HCT116 (cell line): Measurements from ENCODE around the gene RFTN1. TPM values are rescaled to one million over a fixed set of nuclear protein-coding genes. Genes with fewer than 3 reads are reported as not detected.

ENCODE experiments used
- ATAC-seq: fragments of 200-7000 bp; cut with Tn5 transposase; 2 replicates; pipeline ENCODE4 v1.9.1; 2020; ENCODE audit warnings: mild to moderate bottlenecking, moderate library complexity
- BruUV-seq: library from RNA; stranded (reverse); fragments of 400-500 nt; replicated peaks from 2 replicates; lab custom pipeline; 2021; lab: Mats Ljungman, UMichigan
- CTCF ChIA-PET: fragments of 300-600 bp; sonication (Branson Sonifier 250); formaldehyde crosslinking; loops from one replicate; lab custom pipeline; 2021; ENCODE audit warnings: antibody characterized with exemption; lab: Charles Lee
- POLR2A ChIA-PET: fragments of 300-600, 350-600 bp; sonication (Branson Sonifier 250); formaldehyde crosslinking; loops from one replicate; lab custom pipeline; 2021; ENCODE audit warnings: antibody characterized with exemption; lab: Charles Lee
- RAD21 ChIA-PET, 2 experiments: fragments of 300-600 bp; sonication (Branson Sonifier 250); formaldehyde crosslinking; loops; one replicate each; lab custom pipeline; 2023; ENCODE audit warnings: low total read pairs in 2 of 2; ENCODE audit not compliant: uncharacterized antibody in 2 of 2, unreplicated experiment in 2 of 2, low non-redundant PET in 1 of 2; lab: Charles Lee
- DNase-seq: peaks from one replicate; pipeline ENCODE4 v3.0.0-alpha.2; 2010; ENCODE audit warnings: low read depth, low spot score
- H2AFZ ChIP-seq: fragments of 200-600 bp; shearing (Covaris generic), sonication (generic); 2 replicates; pipeline ENCODE4 v1.6.1; 2017; ENCODE audit warnings: low read depth, mixed run types, mixed read lengths, antibody characterized with exemption, low read length; ENCODE audit not compliant: poor library complexity, severe bottlenecking
- H3K27ac ChIP-seq: 2 replicates; pipeline ENCODE4 v1.5.1; 2012; ENCODE audit warnings: low read depth, low read length
- H3K27me3 ChIP-seq: fragments of 200-600 bp; sonication (generic); 2 replicates; pipeline ENCODE4 v1.6.1; 2016; ENCODE audit warnings: mixed run types, low read length, mixed read lengths; ENCODE audit not compliant: insufficient read depth
- H3K36me3 ChIP-seq, 2 experiments: fragments of 200-500 bp in 1 of 2; fragments of 200-600 bp in 1 of 2; sonication (Bioruptor generic) in 1 of 2; sonication (generic) in 1 of 2; 2 replicates each; pipeline versions ENCODE4 v1.5.1 to v1.6.1; 2014 to 2016; ENCODE audit warnings: low read length in 2 of 2, inconsistent platforms in 1 of 2, mixed read lengths in 1 of 2, mixed run types in 1 of 2; ENCODE audit not compliant: insufficient read depth in 2 of 2, control insufficient read depth in 1 of 2
- H3K4me1 ChIP-seq, 2 experiments: fragments of 200-600 bp in 1 of 2; sonication (generic) in 1 of 2; 2 replicates each; pipeline versions ENCODE4 v1.5.1 to v1.6.1; 2012 to 2017; ENCODE audit warnings: low read length in 2 of 2, inconsistent platforms in 1 of 2, mild to moderate bottlenecking in 1 of 2, mixed read lengths in 1 of 2, mixed run types in 1 of 2, moderate library complexity in 1 of 2; ENCODE audit not compliant: insufficient read depth in 2 of 2, control insufficient read depth in 1 of 2
- H3K4me2 ChIP-seq: fragments of 200-600 bp; sonication (generic); 2 replicates; pipeline ENCODE4 v1.6.1; 2017; ENCODE audit warnings: mixed run types, low read length, mixed read lengths
- H3K4me3 ChIP-seq, 2 experiments: fragments of 200-600 bp in 1 of 2; sonication (generic) in 1 of 2; replicated peaks in 1 of 2; 2 replicates each; pipeline ENCODE4 v1.5.1; 2011 to 2016; ENCODE audit warnings: low read length in 2 of 2, control low read depth in 1 of 2, low read depth in 1 of 2, mild to moderate bottlenecking in 1 of 2, mixed read lengths in 1 of 2, mixed run types in 1 of 2
- H3K79me2 ChIP-seq: fragments of 200-600 bp; sonication (generic); 2 replicates; pipeline ENCODE4 v1.6.1; 2017; ENCODE audit warnings: mild to moderate bottlenecking, mixed run types, low read length, moderate library complexity, mixed read lengths; ENCODE audit not compliant: insufficient read depth
- H3K9ac ChIP-seq: fragments of 200-600 bp; sonication (generic); 2 replicates; pipeline ENCODE4 v1.6.1; 2016; ENCODE audit warnings: low read length, mixed read lengths
- H3K9me2 ChIP-seq: fragments of 200-600 bp; sonication (generic), shearing (Covaris generic); 2 replicates; pipeline ENCODE4 v1.6.1; 2017; ENCODE audit warnings: mixed run types, mild to moderate bottlenecking, moderate library complexity; ENCODE audit not compliant: insufficient read depth
- H3K9me3 ChIP-seq, 2 experiments: fragments of 200-500 bp in 1 of 2; fragments of 200-600 bp in 1 of 2; sonication (Bioruptor generic) in 1 of 2; sonication (generic) in 1 of 2; 2 replicates each; pipeline ENCODE4 v1.6.1; 2014 to 2017; ENCODE audit warnings: low read length in 2 of 2, mixed read lengths in 2 of 2, inconsistent platforms in 1 of 2, low read depth in 1 of 2, mild to moderate bottlenecking in 1 of 2, mixed run types in 1 of 2, moderate library complexity in 1 of 2; ENCODE audit not compliant: control insufficient read depth in 1 of 2, insufficient read depth in 1 of 2
- H4K20me1 ChIP-seq: fragments of 200-600 bp; sonication (generic), shearing (Covaris generic); 2 replicates; pipeline ENCODE4 v1.6.1; 2017; ENCODE audit warnings: mixed run types, mild to moderate bottlenecking, moderate library complexity; ENCODE audit not compliant: insufficient read depth
- CBX3 ChIP-seq: IDR thresholded peaks from 2 replicates; pipeline ENCODE4 v1.6.1; 2012; ENCODE audit warnings: low read depth
- CEBPB ChIP-seq: IDR thresholded peaks from 2 replicates; pipeline ENCODE4 v1.6.1; 2012; ENCODE audit warnings: low read depth
- EGR1 ChIP-seq: IDR thresholded peaks from 2 replicates; pipeline ENCODE4 v1.6.1; 2012; ENCODE audit warnings: low read depth
- EZH2 ChIP-seq: fragments of 200-600 bp; sonication (generic); IDR thresholded peaks from 2 replicates; pipeline ENCODE4 v1.6.1; 2017; ENCODE audit warnings: antibody characterized with exemption, mixed run types
- EZH2phosphoT487 ChIP-seq: fragments of 200-600 bp; IDR thresholded peaks from 2 replicates; pipeline ENCODE4 v1.6.1; 2018; ENCODE audit warnings: antibody characterized with exemption, borderline replicate concordance
- FOSL1 ChIP-seq: IDR thresholded peaks from 2 replicates; pipeline ENCODE4 v1.6.1; 2012; ENCODE audit warnings: low read depth
- JUND ChIP-seq: IDR thresholded peaks from 2 replicates; pipeline ENCODE4 v1.6.1; 2012
- POLR2AphosphoS5 ChIP-seq: IDR thresholded peaks from 2 replicates; pipeline ENCODE4 v1.6.1; 2011; ENCODE audit warnings: mild to moderate bottlenecking, low read depth, low read length, moderate library complexity
- SIN3A ChIP-seq: IDR thresholded peaks from 2 replicates; pipeline ENCODE4 v1.6.1; 2012; ENCODE audit warnings: low read depth
- SP1 ChIP-seq: IDR thresholded peaks from 2 replicates; pipeline ENCODE4 v1.6.1; 2012; ENCODE audit warnings: low read depth
- SRF ChIP-seq: IDR thresholded peaks from 2 replicates; pipeline ENCODE4 v1.6.1; 2012; ENCODE audit warnings: low read depth
- TCF7L2 ChIP-seq: IDR thresholded peaks from 2 replicates; pipeline ENCODE4 v1.7.0; 2011; ENCODE audit warnings: borderline replicate concordance, inconsistent platforms; ENCODE audit not compliant: insufficient read depth, insufficient read length; ENCODE audit errors: extremely low read depth
- YY1 ChIP-seq: IDR thresholded peaks from 2 replicates; pipeline ENCODE4 v1.6.1; 2011; ENCODE audit warnings: low read length, low read depth, moderate library complexity, mild to moderate bottlenecking; ENCODE audit not compliant: insufficient replicate concordance; ENCODE audit errors: extremely low read depth
- ZFX ChIP-seq: fragments of 450-650 bp; IDR thresholded peaks from 2 replicates; pipeline ENCODE4 v1.6.1; 2017
- ZNF274 ChIP-seq: fragments of 200-500 bp; sonication (Bioruptor generic); IDR thresholded peaks from 2 replicates; pipeline ENCODE4 v1.6.1; 2014; ENCODE audit warnings: mild to moderate bottlenecking, low read depth, low read length, inconsistent platforms
- intact Hi-C: fragments of 100-400 bp; cut with micrococcal nuclease; formaldehyde crosslinking; loops from 2 replicates; pipeline ENCODE4 v1.10.0; 2022
- total RNA-seq: library from RNA; stranded (reverse); gene quantifications from one replicate; pipeline ENCODE4 v1.2.1, GENCODE V29; 2021; ENCODE audit not compliant: unreplicated experiment
- TF ChIP-seq, protein P1 (sequence below): IDR thresholded peaks from 2 replicates; pipeline ENCODE4 v1.6.1; 2012
- TF ChIP-seq, protein P2 (sequence below): IDR thresholded peaks from 2 replicates; pipeline ENCODE4 v1.6.1; 2012; ENCODE audit warnings: low read depth
- TF ChIP-seq, protein P3 (sequence below): IDR thresholded peaks from 2 replicates; pipeline ENCODE4 v1.6.1; 2012

The RFTN1 gene
- total RNA-seq, 1 experiment from 2014 or later = 3.9 TPM

DNA sequence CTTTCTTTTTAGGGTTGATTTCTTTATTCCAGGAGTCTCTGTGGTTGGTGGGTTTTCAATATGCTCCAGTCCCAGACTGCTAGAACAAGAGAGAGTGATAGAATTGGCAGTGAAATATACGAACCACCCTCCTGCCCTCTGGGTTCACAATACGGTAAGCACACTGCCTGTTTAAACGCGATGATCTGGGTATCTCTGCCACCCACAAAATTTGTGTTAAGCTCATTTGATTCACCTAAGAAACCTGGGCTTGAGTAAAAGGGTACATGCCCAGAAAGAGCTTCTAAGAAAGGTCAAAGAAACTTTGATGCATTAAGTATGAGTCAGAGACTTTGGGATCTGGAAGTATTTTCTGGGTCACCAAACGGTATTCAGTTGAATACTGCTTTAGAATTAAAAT is 218.7 kb downstream of the RFTN1 start:
- BruUV-seq = no TSS peak
- ChIA-PET CTCF (interaction anchor here (1.1 kb wide), 1 partner anchor 9 kb away, joined by 3 read pairs; no protein-coding TSS in a partner anchor), RAD21 (no interaction called here), POLR2A (no interaction called here)
- Histone ChIP-seq H3K27ac (no peak overlapping the region), H3K9me2 (no peaks in the 10 kb centered on the region), H3K4me1 (no peaks in the 10 kb centered on the region), H4K20me1 (no peaks in the 10 kb centered on the region), H3K9me3 (no peaks in the 10 kb centered on the region; a peak in 1 of 4 replicates), H3K4me3 (no peak overlapping the region), H3K36me3 (peaks cover 0 to 3% of the 10 kb centered on the region in 2 experiments; a peak in 2 of 4 replicates), H3K9ac (no peak overlapping the region), H3K79me2 (peaks cover 4% of the 10 kb centered on the region; the same call in 1 of the 2 replicates), H3K27me3 (no peaks in the 10 kb centered on the region), H2AFZ (no peak overlapping the region), H3K4me2 (no peak overlapping the region)
- no peak for ATAC-seq
- intact Hi-C loops = no loop called here
- no peak for DNase-seq
- TF ChIP-seq EGR1 (no peak), CBX3 (no peak), ZNF274 (no peak), EZH2phosphoT487 (no peak), SRF (no peak), POLR2AphosphoS5 (no peak), JUND (no peak), SIN3A (no peak), FOSL1 (no peak), TCF7L2 (no peak), CEBPB (no peak), SP1 (no peak), EZH2 (no peak), ZFX (no peak), YY1 (no peak)
- TF ChIP-seq, protein P1, sequence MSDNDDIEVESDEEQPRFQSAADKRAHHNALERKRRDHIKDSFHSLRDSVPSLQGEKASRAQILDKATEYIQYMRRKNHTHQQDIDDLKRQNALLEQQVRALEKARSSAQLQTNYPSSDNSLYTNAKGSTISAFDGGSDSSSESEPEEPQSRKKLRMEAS = no peak
- TF ChIP-seq, protein P2, sequence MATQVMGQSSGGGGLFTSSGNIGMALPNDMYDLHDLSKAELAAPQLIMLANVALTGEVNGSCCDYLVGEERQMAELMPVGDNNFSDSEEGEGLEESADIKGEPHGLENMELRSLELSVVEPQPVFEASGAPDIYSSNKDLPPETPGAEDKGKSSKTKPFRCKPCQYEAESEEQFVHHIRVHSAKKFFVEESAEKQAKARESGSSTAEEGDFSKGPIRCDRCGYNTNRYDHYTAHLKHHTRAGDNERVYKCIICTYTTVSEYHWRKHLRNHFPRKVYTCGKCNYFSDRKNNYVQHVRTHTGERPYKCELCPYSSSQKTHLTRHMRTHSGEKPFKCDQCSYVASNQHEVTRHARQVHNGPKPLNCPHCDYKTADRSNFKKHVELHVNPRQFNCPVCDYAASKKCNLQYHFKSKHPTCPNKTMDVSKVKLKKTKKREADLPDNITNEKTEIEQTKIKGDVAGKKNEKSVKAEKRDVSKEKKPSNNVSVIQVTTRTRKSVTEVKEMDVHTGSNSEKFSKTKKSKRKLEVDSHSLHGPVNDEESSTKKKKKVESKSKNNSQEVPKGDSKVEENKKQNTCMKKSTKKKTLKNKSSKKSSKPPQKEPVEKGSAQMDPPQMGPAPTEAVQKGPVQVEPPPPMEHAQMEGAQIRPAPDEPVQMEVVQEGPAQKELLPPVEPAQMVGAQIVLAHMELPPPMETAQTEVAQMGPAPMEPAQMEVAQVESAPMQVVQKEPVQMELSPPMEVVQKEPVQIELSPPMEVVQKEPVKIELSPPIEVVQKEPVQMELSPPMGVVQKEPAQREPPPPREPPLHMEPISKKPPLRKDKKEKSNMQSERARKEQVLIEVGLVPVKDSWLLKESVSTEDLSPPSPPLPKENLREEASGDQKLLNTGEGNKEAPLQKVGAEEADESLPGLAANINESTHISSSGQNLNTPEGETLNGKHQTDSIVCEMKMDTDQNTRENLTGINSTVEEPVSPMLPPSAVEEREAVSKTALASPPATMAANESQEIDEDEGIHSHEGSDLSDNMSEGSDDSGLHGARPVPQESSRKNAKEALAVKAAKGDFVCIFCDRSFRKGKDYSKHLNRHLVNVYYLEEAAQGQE = no peak
- TF ChIP-seq, protein P3, sequence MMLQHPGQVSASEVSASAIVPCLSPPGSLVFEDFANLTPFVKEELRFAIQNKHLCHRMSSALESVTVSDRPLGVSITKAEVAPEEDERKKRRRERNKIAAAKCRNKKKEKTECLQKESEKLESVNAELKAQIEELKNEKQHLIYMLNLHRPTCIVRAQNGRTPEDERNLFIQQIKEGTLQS = no peak
